OCI-LY3 (cell line): ENCODE measurements around the gene ZNF516.

Experiments used
- EZH2phosphoT487 ChIP-seq: fragments of 200-600 bp; shearing (Covaris generic); IDR thresholded peaks from 2 replicates; pipeline ENCODE4 v1.6.1; 2018; ENCODE audit warnings: antibody characterized with exemption, mixed run types, low read depth
- TF ChIP-seq, protein P1 (sequence below): fragments of 200-600, 300-600 bp; sonication (generic); IDR thresholded peaks from 2 replicates; pipeline ENCODE4 v1.5.1; 2014; ENCODE audit warnings: antibody characterized with exemption, low read length, low read depth

DNA sequence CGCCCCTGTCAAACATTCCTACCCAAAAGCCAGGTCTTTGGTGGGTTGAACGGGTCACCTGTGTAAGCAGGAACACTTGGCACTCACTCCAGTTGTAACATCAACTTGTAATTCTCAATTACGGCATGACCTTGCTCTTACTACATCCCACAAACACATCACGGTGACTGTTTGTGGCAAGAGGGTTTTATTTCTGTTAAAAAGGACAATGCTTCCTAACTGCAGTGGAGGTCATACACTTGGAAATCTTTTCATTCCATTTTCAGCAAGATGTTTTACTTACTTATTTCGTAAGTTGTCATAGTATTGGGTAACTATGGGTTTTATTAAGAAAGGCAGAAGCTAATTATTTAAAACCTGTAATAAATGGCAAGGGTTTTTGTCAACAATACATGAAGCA is 126.1 kb downstream of the ZNF516 start:
- TF ChIP-seq, protein P1, sequence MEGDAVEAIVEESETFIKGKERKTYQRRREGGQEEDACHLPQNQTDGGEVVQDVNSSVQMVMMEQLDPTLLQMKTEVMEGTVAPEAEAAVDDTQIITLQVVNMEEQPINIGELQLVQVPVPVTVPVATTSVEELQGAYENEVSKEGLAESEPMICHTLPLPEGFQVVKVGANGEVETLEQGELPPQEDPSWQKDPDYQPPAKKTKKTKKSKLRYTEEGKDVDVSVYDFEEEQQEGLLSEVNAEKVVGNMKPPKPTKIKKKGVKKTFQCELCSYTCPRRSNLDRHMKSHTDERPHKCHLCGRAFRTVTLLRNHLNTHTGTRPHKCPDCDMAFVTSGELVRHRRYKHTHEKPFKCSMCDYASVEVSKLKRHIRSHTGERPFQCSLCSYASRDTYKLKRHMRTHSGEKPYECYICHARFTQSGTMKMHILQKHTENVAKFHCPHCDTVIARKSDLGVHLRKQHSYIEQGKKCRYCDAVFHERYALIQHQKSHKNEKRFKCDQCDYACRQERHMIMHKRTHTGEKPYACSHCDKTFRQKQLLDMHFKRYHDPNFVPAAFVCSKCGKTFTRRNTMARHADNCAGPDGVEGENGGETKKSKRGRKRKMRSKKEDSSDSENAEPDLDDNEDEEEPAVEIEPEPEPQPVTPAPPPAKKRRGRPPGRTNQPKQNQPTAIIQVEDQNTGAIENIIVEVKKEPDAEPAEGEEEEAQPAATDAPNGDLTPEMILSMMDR, result no peak
- TF ChIP-seq EZH2phosphoT487, result no peak
